GM21723 (cell line): Measurements from ENCODE around the gene ZNF519.
"Not testable (repeated sequence)": the region's sequence is repeated elsewhere in the genome, so short reads cannot be mapped to it uniquely, and the experiment has no call there.

Experiments
- ATAC-seq: cut with Tn5 transposase; IDR thresholded peaks from one replicate; pipeline ENCODE4 v1.9.1; 2021; ENCODE audit warnings: mild to moderate bottlenecking, moderate library complexity; ENCODE audit not compliant: unreplicated experiment

The ZNF519 gene

DNA sequence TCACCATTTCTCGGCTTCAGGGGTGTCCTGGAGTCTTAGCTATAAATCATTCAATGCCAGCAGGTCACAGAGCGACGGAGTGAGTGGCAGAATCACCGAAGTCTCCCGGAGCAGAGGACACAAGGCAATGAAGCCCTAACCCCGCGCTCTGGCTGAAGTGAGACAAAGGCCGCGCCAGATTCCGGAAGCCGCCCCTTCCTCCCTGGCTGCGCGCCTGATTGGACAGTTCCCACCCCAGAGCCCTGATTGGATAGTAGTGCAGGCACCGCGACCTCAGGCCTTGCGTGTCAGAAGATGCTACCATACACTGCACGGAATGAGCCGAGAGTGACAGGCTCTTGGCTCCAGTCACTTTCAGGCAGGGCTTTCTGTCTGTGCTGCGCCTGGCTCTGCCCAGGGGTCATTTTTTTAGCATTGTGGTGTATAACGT, at the start of gene ZNF519:
TSS of gene ZNF519 (minus strand) at position 165 of the 430 bp plus-strand sequence. CDS start at position 7, 158 bp downstream.
- peak; percentile 100 for ATAC-seq

DNA sequence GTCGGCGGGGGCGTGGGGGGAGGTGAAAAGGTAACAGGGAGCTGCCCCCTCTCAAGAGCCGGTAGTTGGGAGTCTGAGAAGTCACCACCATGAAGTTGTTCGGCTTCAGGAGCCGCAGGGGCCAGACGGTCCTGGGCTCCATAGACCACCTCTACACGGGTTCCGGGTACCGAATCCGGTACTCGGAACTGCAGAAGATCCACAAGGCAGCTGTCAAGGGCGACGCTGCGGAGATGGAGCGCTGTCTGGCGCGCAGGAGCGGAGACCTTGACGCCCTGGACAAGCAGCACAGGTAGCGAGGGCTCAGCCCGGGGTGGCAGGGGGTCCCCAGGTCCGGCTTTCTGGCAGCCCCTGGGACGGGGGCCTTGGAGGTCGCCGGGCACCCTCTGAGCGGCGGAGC, 47.1 kb upstream of the ZNF519 start:
- peak; percentile 5 for ATAC-seq

- ATAC-seq = peak; percentile 96
These were observed 46.3 kb upstream of the ZNF519 start for GRCh38 chr18:14178321-14179196.

DNA sequence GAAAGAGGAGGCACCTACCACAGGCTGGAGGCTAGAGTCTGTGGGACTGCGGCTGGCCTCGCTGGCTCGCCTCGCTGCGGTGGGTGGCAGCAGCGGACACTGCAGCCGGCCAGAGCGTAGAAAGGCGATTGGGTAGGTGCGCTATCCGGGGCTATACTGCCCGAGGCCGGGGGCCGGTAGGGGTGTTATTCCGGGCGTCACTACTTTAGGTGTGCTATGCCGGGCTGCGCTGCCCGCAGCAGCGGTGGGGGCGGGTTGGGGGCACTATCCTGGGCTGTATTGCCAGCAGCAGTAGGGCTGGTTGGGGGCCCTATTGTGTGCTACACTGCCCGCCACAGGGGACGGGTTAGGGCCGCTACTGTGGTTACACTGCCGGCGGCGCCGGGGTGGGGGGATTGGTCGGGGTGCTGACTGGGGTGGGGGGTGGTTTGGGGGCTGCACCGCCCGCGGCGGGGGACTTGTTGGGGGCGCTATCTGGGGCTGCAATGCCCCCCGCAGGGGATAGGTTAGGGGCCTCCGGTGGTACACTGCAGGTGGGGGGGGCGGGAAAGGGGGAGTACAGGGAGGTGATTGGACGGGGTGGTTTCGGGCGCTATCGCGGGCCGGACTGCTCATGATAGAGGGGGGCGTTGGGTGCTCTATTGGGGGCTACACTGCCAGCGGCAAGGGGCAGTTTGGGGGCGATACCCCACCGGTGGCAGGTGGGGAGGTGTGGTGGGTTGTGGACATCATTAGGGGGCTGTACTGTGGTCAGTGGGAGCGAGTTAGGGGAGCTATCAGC, 45.5 kb upstream of the ZNF519 start:
- not testable (repeated sequence) for ATAC-seq

DNA sequence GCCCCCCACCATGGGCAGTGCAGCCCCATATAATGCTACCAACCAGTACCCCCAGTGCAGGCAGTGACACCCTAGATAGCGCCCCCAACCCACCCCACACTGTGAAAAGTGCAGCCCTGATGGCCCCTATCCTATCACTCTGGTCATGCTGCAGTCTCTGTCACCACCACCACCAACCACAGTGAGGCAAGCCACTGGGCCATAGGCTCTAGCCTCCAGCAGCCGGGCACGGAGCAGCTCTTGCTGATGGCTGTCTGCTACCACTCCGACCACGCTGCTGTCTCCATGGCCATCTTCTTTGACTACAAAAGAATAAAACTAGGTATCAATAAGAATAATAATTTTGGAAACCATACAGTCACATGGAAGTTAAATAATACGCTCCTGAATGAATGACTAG, 43.2 kb upstream of the ZNF519 start:
- not testable (repeated sequence) for ATAC-seq

- ATAC-seq = no peak
These were observed 42.5 kb upstream of the ZNF519 start for GRCh38 chr18:14174706-14175085.

DNA sequence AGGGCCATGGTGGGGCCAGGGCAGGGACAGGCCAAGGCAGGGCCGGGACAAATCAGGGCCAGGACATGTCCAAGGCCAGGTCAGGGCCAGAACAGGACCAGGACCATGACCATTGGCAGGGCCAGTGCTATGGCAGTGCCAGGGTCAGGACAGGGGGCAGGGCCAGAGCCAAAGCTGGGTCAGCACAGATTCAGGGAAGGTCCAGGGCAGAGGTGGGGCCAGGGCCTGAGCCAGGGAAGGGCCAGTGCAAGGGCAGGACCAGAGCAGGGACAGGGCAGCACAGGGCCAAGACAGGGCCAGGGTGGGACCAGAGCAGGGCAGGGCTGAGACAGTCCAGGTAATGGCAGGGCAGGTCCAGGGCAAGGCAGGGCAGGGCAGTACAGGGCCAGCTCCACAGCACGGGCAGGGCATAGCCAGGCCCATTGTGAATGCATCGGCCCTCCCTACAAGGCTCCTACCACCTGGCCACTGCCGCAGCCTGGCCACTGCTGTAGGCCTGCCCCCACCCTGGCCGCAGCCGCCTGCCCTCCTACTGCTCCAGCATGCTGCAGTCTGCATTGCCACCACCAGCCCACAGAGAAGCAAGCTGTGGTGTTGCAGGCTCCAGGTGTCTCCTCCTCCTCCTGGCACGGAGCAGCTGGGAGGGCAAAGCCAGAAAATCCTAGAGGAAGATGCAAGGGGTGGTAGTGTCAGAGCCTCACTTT, 41.9 kb upstream of the ZNF519 start:
- not testable (repeated sequence) for ATAC-seq

DNA sequence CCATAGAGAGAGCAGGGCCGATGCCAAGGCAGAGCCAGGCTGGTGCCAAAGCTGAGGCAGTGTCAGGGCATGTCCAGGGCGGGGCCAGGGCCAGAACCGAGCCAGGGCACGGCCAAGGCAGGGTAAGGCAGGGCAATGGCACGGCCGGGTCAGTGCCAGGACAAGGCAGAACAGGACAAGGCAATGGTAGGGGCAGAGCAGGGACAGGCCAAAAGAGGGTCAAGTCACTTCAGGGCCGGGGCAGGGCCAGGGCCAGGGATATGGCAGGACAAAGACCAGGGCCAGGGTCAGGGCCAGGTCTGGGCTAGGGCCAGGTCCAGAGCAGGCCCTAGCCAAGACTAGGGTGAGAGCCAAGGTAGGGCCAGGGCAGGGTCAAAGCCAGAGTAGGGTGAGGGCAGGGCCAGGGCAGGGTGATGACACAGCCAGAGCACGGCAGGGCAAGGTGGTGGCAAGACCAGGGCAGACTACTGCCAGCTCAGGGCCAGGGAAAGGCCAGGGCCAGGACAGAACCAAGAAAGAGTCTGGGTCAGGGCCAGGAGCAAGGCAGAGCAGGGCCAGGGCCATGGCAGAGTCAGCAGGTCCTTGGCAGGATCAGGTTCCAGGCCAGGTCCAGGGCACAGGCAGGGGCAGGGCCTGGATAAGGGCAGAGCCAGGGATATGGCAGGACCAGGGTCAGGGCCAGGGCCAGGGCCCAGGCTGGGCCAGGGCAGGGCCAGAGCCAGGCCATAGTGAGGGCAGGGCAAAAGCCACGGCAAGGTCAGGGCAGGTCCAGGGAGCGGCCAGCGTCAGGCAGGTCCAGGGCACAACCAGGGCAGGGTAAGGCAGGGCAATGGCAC, 41.1 kb upstream of the ZNF519 start:
- not testable (repeated sequence) for ATAC-seq

DNA sequence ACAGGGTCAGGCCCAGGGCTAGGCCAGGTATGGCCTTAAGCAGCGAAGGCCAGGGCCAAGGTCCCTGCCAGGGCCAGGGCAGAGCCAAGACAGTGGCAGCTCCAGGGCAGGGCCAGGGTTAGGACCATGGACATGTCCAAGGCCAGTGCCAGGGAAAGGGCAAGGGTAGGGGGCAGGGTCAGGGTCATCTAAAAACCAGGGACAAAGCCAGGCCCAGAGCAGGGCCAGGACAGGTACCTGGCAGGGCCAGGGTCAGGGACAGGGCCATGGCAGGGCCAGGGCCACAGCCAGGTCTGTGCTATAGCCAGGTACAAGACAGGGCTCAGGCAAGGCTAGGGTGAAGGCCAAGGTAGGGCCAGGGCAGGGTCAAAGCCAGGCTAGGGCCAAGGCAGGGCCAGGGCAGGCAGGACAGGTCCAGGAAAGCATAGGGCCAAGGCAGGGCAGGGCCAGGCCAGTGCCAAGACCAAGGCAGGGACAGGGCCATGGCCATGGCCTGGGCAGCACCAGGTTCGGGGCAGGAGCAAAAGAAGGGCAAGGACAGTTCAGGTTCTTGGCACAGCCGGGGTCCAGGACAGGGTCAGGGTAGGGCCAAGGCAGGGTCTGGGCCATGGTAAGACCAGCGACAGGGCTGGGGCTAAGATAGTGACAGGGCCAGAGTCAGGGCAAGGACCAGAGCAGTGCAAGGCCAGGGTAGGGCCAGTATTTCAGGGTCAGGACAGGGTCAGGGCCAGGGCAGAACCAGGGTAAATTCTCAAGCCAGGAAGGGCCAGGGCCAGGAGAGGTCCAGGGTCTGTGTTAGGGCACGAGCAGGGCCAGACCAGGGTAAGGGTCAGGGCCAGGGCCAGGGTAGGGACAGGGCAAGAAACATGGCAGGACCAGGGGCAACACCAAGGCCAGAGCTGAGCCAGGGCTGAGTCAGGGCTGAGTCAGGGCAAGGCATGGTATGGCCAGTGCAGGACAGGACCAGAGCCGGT, 40.2 kb upstream of the ZNF519 start:
- not testable (repeated sequence) for ATAC-seq

DNA sequence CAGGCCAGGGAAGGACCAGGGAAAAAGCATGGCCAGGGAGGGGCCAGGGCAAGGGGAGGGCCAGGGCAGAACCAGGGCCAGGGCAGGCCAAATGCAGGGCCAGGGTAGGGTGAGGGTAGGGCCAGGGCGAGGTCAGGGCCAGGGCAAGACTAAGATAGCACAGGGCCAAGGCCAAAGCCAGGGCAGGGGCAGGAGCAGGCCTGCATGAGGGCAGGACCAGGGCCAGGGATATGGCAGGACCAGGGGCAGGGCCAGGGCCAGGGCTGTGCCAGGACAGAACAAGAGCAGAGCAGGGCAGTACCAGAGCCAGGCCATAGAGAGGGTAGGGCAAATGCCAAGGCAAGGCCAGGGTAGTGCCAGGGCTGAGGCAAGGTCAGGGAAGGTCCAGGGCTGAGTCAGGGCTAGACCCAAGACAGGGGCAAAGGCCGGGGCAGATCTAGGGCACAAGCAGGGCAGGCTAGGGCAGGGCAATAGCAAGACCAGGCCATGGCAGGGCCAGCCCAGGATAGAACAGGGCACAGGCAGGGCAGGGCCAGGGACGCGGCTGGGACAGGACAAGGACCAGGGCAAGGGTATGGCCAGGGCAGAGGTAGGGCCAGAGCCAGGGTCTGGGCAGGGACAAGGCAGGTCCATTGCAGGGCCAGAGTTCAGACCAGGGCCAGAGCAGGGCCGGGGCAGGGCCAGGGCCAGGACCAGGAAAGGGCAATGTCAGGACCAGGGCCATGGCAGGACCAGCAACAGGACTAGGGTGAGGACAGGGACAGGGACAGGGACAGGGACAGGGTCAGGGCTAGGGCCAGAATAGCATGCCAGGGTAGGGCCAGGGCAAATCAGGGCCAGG, 39.3 kb upstream of the ZNF519 start:
- not testable (repeated sequence) for ATAC-seq

- not testable (repeated sequence) for ATAC-seq
These were observed 38.3 kb upstream of the ZNF519 start for GRCh38 chr18:14170367-14171036.

GRCh38 chr18:14162915-14163314, 30.7 kb upstream of the ZNF519 start:
- ATAC-seq = not testable (repeated sequence)

- not testable (repeated sequence) for ATAC-seq
These were observed 19.4 kb upstream of the ZNF519 start for GRCh38 chr18:14151564-14152113.

GRCh38 chr18:14150766-14151165, 18.5 kb upstream of the ZNF519 start:
- ATAC-seq = not testable (repeated sequence)

DNA sequence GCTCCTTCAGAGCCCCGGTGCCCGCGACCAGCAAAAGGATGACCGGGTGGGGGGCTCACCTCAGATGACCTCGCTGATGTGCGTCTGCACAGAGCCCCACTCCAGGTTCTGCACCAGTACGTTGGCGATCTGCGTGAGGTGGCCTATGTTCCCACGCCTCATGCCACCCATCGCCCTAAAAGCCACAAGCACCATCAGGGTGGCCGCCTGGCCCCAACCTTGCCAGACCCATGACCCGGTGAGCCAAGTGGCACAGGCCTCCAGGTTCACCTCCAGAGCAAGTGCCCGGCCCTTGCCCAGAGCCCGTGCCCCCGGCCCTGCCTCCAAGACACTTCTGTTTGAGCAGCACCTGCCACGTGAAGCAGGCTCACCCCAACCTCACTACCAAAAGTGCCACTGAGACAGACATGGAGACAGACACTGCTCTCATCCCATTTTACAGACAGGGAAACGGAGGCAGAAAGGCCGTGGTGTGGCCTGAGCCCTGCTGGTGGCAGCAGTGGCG, 17.7 kb upstream of the ZNF519 start:
- ATAC-seq = not testable (repeated sequence)

- not testable (repeated sequence) for ATAC-seq
These were observed 17.1 kb upstream of the ZNF519 start for GRCh38 chr18:14149121-14149850.
